ENCODE measurements around the gene PLEKHH1.

DNA sequence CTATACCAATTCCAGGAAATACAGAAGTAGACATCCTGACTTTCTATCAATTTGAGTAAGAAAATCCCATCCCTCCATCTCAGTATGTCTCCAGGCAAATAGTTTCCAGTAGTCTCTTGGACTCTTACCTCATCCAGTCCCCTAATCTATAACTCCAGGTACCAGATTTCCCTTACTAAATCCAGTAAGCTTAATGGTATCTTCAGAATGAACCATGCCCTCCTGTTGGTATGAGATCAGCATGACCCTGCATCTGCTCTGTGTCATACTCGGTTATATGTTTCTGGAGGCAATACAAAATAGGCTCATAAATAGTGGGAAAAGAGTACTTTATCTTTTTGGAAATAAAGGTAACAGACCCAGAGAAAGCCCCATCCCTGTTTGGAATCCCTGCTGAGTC, 48.6 kb downstream of the PLEKHH1 start:
- TF ChIP-seq, protein P1, sequence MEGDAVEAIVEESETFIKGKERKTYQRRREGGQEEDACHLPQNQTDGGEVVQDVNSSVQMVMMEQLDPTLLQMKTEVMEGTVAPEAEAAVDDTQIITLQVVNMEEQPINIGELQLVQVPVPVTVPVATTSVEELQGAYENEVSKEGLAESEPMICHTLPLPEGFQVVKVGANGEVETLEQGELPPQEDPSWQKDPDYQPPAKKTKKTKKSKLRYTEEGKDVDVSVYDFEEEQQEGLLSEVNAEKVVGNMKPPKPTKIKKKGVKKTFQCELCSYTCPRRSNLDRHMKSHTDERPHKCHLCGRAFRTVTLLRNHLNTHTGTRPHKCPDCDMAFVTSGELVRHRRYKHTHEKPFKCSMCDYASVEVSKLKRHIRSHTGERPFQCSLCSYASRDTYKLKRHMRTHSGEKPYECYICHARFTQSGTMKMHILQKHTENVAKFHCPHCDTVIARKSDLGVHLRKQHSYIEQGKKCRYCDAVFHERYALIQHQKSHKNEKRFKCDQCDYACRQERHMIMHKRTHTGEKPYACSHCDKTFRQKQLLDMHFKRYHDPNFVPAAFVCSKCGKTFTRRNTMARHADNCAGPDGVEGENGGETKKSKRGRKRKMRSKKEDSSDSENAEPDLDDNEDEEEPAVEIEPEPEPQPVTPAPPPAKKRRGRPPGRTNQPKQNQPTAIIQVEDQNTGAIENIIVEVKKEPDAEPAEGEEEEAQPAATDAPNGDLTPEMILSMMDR (IDR thresholded peaks at IDR 0.05; ENCODE audit: insufficient read depth, low read length, poor library complexity, severe bottlenecking) = no peak
- TF ChIP-seq EZH2phosphoT487 (conservative IDR thresholded peaks at IDR 0.05; ENCODE audit: low read length) = no peak

Data from SU-DHL-6 (cell line).